DMS 273 treated with DMSO at 0.1 percent for 48 hours (cell line): ENCODE data around the gene EN1.

Source experiments
- DNase-seq: peaks from one replicate; lab custom pipeline; 2025; lab: John Stamatoyannopoulos, UW

EN1 gene

DNA sequence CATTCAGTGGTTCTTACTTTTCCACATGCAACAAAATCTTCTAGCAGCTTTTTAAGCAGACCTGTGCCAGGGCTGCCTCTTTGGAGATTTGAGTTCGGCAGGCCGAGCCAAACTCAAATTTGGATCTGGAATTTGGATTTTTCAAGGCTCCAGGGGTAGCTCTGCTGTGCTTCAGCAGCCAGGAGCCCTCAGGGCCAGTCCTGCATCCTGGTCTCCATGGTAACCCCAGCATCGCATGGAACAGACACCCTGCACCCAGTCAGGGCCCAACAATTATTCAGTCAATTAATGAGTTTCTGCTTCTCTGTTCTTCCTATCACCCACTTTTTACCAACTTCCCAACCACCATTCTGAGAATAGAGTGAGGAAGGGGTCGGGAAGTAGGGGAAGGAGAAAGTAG lies 30.0 kb downstream of the EN1 start:
- DNase-seq: no peak

DNA sequence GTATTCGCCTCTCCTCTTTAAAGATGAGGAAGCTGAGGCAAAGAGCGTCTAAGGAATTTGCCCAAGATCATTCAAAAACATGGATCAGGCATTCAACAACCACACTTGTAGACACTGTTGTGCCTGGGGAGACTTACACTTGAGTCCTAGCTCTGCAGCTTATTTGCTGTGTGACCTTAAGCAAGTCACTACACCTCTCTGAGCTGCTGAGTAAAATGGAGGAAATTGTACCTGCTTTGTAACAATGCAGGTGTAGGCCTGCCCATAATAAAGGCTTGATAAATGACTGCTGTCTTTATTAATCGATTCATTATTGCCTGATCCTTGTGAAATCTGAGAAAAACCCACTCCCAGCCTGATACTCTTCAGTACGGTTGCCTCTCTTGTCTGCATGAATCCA lies 30.8 kb downstream of the EN1 start:
- no peak for DNase-seq

DNA sequence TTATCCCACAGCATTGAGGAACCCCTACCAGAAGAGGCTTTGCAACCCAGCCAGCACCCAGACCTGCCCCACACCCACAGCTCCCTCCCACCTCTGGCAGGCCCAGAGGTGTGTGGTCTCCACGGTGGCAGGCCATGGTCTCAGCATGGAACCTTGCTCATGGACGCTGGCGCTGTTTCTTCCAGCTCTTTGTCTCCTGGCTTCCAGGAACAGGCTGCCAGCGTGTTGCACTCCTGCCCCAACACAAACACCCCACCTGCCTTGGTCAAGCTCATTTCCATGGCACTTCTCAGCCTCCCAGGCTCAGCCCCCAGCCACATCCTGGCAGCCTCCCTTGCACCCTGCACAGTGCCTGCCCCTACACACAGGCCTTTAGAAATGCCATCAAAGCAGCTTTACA lies 31.7 kb downstream of the EN1 start:
- DNase-seq: no peak

DNA sequence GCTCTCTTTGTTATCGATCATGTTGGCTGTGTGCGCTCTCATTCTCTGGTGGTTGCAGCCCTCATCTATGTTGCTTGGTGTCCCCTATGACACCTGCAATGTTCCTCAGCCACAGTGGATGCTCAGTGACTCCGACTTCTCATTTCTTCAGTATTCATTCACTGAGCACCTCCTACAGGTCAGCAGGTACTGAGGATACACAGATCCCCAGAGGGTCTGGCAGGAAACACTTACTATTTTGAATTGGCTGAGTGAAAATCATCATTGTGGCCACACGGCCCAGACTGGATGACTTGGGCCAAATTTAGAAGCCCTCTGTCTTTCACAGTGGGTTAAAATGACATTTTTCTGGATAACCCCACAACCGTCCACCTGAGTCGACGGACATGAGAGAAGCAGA lies 32.1 kb downstream of the EN1 start:
- DNase-seq: no peak

DNA sequence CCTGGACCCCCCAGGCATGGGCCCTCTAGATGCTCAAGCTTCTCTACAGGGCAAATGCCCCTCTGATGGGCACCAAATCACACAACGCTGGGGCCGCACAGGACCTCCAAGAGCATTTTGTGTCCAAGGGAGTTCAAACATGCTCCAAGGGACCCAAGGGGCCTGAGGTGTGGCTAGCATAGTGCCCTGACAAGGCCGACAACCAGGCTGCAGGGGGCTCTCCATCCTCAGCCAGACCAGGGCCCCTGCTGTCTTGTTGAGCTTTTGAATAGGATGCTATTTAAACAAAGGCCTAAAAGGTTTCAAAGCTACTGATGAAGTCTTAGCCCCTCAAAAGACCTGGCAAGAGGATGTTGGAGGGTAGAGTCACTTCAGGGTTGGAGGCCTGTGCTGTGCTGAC lies 33.1 kb downstream of the EN1 start:
- no peak for DNase-seq

DNA sequence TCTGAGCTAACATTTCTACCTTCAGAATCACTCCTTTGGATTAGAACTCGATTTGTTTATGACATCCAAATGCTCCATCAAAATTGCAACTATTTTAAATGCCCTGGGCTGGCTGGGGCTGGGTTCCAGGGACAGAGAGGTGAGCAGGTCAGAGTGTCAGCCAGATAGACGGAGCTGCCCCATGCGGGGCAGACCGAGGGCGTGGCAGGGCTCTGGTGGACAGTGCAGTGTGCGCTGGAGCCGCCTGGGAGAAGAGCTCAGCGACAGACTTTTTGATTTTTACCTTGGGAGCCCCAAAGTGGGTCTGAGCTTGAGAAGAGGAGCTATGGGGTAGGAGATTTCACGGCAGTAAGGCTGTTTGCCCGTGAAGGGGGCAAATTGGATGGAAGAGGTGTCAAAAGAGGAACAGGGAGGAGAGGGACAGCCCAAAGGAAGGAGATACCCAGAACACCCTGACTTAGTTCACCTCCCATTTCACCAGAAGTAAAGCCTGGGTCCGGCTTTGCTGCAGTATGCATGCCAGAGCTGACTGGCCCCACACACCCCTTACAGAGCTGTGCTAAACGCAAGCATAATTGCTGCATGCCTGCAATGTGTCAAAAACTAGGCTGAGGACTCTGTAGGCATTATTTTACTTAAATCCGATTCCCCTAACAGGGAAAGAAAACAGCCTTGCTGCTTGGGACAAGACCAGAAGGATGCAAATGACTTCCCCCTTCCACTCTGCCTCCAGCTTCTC lies 33.7 kb downstream of the EN1 start:
- no peak for DNase-seq

DNA sequence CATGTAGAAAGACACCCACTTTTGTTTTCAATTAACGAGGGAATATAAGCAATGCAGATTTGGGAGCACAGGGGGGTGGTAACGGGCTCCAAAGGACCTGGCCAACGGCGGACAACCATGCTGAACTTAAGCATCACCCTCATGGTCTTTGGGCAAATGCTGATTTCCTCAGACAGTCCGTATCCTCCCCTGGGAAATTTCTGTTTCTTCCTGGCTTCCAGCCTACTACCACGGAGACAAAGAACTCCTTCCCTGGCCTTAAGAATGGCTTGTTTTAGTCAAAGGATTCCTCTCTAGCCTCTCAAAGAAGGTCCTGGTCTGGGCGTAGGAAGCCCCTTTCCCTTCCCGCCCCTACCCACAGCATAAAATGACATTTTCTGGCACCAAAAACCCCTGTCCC lies 34.3 kb downstream of the EN1 start:
- no peak for DNase-seq

DNA sequence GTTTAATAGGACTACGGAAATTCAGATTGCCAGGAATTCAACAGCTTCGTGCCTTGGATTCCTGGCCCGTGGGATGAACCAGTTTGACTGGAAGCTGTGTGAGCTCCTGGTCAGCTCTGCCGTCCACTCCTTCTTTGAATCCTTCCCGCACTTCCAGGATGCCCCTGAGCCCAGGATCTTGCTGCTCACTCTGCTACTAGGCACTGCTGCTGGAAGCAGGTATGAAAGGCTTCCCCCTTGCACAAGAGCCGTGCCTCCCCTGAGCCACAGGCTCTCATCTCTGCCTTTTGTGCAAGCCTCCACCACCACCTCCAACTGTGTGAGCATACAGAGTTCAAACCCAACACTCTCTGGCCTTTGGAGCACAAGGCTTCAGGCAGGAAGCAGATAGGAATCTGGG lies 34.9 kb downstream of the EN1 start:
- DNase-seq: no peak

DNA sequence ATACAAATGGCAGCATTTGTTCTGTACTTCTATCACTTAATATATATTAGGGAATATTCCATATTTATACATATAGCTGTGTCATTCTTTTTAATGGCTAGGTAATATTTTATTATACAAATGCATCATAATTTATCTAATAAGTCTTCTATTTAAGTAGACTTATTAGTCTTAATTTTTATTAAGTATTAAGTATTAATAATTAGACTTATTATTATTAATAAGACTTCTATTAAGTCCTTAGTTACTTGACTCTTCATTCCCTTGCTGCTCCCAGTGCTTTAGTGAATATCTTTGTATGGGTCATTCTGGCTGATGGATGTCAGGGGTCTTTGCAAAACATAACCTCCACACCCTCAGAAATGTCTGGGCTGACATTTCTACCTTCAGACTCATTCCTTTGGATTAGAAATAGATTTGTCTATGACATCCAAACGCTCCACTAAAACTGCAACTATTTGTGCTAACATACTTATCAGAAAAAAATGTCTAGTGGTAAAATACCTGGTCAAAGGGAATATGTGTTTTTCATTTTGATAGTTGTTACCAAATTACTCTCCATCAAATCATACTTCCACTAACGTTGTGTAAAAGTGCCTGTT lies 35.8 kb downstream of the EN1 start:
- DNase-seq: no peak

DNA sequence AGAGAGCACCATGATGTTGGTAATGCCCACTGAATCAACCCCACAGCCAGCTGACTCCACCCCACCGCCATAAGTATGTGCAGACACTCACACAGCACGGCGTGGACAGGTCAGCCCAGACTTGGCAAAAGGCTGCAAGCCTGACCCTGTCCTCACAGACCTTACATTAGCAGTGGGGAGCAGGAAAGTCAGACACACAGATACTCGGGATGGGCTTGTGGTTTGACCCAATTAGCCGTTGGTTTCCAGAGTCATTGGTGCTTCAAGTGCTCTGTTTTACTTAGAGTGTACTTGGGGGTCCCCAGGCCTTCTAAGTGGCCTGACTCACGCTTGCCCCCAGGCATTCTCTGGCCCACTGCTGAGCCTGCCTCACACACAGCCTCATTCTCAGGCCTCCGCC lies 36.7 kb downstream of the EN1 start:
- DNase-seq: no peak

DNA sequence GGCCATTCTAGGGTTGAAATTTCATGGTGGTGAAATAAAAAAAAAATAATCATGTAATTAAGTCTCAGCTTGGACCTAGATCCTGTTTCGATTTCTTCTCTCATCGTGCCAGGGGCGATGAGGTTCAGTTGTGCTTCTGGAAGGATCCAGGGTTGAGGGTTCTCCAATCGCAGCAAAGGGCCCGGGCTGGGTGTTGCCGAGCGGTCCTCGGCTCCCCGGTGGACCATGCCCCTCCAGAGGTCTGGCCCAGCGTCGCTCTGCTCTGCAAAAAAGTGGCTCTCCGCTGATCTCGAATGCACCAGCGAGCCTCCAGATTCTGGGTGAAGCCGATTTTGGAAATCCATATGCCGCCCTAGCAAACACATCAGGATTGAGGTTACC lies 39.0 kb downstream of the EN1 start:
- no peak for DNase-seq

DNA sequence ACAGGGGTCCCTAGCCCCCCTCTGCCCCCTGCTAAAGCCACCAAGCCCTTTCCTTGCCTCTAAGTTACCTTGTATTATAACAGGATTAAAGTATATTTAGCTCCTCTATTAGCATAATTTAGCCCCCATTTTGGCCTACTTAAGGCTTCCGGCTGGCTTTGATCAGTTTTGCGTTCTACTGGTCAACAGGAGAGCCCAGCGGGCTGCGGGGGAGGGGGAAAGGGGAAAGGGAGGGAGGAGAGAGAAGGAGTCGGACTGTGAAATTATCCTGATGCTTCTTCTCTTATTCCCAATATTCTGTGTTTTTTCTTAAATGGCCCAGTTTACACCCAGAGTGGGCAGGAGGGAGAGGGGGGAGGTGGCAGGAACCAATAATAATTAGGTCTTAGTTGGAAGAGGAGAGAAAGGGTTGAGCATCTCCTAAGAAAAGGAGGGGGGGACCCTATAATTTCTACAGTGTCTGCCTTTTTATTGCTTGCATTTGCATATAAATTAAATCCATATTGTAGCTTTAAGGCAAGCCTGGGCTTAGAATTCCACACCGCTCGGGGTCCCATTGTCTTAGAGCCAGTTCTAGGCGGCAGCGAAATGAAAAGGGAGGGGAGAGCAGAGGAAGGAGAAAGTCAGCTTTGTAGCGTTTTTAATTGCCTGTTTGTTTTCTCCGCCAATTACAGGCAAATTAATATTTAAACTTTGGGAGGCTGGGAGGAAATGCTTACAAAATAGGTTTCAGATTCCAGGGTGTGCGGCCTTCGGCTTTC lies 39.6 kb downstream of the EN1 start:
- DNase-seq: no peak

DNA sequence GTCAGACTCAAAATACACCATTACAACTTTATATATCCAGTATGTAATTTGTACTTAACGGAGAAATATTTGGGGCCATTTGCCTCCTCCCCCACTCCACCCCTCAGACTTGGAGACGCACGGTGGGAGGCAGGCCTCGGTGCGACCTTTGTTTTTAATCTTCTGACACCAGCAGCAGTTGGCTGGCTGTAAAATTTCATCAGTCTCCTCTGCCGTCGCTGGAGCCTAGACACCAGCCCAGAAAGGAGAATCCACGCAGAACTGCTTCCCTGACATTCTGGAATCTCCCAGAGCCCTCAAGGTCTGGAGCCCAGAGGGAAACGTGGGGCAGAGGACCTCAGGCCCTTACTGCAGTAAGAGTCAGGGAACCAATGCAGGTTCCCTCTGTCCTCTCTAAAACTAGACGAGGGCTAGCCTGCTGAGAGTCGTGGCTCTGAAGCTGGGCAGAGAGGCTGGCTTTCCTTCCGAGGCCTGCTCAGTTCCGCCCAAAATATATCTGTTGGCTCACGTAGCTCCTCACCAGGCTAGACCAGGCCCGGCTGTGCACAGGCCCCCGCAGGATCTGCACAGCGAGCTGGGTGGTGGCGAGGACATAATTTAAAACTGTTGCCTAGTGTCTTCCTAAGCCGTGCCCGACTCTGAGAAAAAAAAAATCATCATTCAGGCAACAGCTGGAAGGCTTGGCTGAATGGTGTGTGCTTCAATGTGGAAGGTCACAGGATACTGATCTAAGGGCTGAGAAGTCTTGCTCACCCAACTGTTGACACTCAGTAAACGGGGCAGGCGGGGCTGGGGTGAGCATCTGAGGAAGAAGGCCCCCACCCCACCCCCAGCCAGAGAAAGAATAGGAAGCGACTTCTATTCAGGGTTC lies 40.4 kb downstream of the EN1 start:
- no peak for DNase-seq

DNA sequence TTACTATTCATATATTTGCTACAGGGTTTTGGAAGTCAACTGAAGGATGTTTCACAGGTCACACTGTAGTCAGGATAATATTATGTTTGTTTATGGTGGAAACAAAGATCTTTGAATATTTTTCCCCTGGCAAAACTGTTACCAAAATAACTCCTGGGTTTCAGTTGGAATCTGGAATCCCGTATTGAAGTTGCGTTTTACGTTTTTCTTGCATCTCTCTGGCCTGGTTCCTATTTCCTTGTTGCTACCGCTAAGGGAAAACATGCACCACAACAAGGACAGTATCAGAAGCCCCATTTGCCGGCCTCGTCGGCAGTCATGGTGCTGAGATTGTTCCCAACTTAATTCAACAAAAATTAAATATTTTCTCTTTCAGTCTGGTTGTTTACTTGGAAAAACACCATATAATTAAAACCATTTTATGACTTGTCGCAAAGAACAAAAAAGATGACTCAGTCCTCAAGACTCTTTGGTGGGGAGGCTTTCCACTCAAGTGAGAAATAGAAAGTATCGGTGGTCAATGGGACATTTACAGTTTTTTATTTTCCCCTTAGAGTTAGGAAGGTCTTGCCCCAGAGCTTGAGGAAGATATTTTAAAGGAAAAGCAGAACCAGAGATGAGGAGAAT lies 42.3 kb downstream of the EN1 start:
- DNase-seq: no peak

DNA sequence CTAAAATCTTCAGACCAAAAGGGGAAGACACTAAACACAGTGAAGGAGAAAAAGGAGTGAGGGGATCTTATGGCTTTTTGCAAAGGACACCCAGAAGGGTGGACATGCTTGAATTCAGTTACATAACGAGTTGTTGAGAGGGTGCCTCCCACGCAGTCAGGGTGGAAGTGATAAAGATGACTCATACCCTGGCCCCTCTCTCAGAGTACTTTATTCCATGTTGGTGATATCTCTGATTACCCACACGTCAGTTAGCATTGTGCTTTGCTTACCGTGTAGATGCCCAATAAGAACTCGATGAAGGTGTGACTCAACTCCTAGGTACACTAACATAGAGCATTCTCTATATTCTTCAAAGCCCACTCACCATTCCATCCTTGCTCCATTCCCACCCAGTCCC lies 44.4 kb downstream of the EN1 start:
- DNase-seq: no peak

DNA sequence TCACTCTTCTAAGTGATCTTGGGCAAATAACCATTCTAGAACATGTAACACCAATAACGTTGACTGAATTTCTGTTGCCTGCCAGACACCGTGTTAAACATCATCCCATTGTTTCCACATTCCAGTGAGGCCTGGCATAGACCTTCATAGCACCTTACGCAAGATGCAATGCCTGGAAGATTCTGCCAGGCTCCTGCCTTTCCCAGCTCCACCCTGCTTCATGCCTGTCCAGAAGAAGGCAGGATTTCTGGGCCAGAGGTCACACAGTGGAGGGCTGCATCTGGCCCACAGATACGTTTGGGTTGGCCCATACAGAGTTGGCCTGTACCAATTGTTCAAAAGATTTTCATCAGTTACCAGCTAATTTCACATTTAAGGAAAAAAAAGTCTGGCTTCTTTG lies 46.3 kb downstream of the EN1 start:
- DNase-seq: no peak

DNA sequence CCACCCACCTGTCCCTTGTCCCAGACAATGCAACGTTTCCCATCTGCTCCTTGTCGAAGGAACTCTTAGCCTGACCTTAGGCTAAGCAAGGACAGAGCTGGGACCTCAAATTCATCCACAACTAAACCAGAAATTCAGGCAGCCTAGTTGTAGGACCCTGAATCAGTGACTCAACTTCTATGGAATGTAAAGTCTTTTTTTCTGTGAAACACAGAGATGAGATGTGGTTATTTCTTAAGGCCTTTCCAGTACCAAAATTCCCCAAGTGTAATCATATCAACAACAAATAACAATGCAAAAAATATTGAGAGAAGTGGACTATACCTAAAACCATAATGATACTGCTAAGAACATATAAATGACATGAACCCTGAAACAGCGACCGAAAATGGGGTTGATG lies 46.7 kb downstream of the EN1 start:
- no peak for DNase-seq

DNA sequence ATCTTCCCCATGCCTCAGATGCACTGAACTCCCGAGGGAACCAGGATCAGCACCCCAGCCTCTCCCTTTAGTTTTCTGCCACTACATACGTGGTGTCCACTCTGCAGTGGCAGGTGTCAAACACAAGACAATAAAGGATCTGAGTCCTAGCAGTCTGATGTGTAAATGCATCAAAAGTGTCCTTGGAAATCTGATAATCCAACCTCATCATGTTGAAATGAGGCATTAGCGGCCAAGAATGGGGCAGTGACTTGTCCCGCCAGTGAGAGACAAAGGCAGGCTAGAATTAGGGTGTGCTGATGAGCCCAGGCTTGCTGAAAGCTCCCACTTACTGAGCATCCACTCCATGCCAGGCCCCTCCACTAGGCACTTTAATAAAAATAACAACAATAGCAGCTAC lies 52.9 kb downstream of the EN1 start:
- DNase-seq: no peak
